ENCODE results near the gene CCDC66. TPM values are rescaled to one million over a fixed set of nuclear protein-coding genes. Genes with fewer than 3 reads are reported as not detected.
"Not testable (repeated sequence)": the region's sequence is repeated elsewhere in the genome, so short reads cannot be mapped to it uniquely, and the experiment has no call there.

CCDC66 gene
- polyA plus RNA-seq (ENCODE audit: insufficient read length) = 20.1 TPM

- DNase-seq = peak; percentile 94
Observed at GRCh38 chr3:56556908-56557830, at the start of gene CCDC66. TSS of gene CCDC66 (plus strand) at chr3:56557175. CDS start at chr3:56557243, 68 bp downstream.

GRCh38 chr3:56519641-56520040 is 37.3 kb upstream of the CCDC66 start:
- no peak for DNase-seq

GRCh38 chr3:56522374-56522773 is 34.6 kb upstream of the CCDC66 start:
- no peak for DNase-seq

GRCh38 chr3:56525291-56525690 is 31.7 kb upstream of the CCDC66 start:
- no peak for DNase-seq

GRCh38 chr3:56536735-56537134 is 20.2 kb upstream of the CCDC66 start:
- no peak for DNase-seq

GRCh38 chr3:56547486-56547885 is 9.5 kb upstream of the CCDC66 start:
- no peak for DNase-seq

GRCh38 chr3:56557831-56558170 is 826 bp downstream of the CCDC66 start:
- no peak for DNase-seq

GRCh38 chr3:56573501-56573900 is 16.5 kb downstream of the CCDC66 start:
- no peak for DNase-seq

- not testable (repeated sequence) for DNase-seq
Observed at GRCh38 chr3:56581941-56582340, 25.0 kb downstream of the CCDC66 start.

- DNase-seq = not testable (repeated sequence)
Observed at GRCh38 chr3:56584275-56584674, 27.3 kb downstream of the CCDC66 start.

GRCh38 chr3:56590814-56591213 is 33.8 kb downstream of the CCDC66 start:
- no peak for DNase-seq

GRCh38 chr3:56591262-56591661 is 34.3 kb downstream of the CCDC66 start:
- DNase-seq = no peak

- no peak for DNase-seq
Observed at GRCh38 chr3:56593455-56594158, 36.6 kb downstream of the CCDC66 start.

GRCh38 chr3:56595975-56596840 is 39.2 kb downstream of the CCDC66 start:
- DNase-seq = no peak

- not testable (repeated sequence) for DNase-seq
Observed at GRCh38 chr3:56608479-56608878, 51.5 kb downstream of the CCDC66 start.

- DNase-seq = no peak
Observed at GRCh38 chr3:56610669-56611335, 53.8 kb downstream of the CCDC66 start.

GRCh38 chr3:56611364-56611763 is 54.4 kb downstream of the CCDC66 start:
- no peak for DNase-seq

- DNase-seq = no peak
Observed at GRCh38 chr3:56612146-56612545, 55.2 kb downstream of the CCDC66 start.

- no peak for DNase-seq
Observed at GRCh38 chr3:56613016-56613415, 56.0 kb downstream of the CCDC66 start.

- no peak for DNase-seq
Observed at GRCh38 chr3:56616478-56617006, 59.6 kb downstream of the CCDC66 start.

- no peak for DNase-seq
Observed at GRCh38 chr3:56620371-56620770, 63.4 kb downstream of the CCDC66 start.

- DNase-seq = no peak
Observed at GRCh38 chr3:56621681-56622080, 64.7 kb downstream of the CCDC66 start.

Measured in hindlimb muscle (tissue), 1 donor.